AG04450 (cell line): Measurements from ENCODE around the gene COA3. TPM values are rescaled to one million over a fixed set of nuclear protein-coding genes. Genes with fewer than 3 reads are reported as not detected.
"Not testable (repeated sequence)": the region's sequence is repeated elsewhere in the genome, so short reads cannot be mapped to it uniquely, and the experiment has no call there.

Source experiments
- CTCF ChIA-PET: fragments of 300-600, 350-600 bp; formaldehyde crosslinking; extraction: SDS; loops from one replicate; lab custom pipeline; 2022; ENCODE audit warnings: antibody characterized with exemption, inconsistent platforms; lab: Charles Lee
- POLR2A ChIA-PET: fragments of 350-600 bp; formaldehyde crosslinking; extraction: SDS; loops from one replicate; lab custom pipeline; 2021; ENCODE audit warnings: antibody characterized with exemption, inconsistent platforms; lab: Yijun Ruan, JAX
- DNase-seq: peaks from one replicate; pipeline ENCODE4 v3.0.0-alpha.2; 2011; ENCODE audit warnings: low read depth, low spot score
- H3K27ac ChIP-seq: one replicate; pipeline ENCODE4 v1.5.1; 2012; ENCODE audit warnings: low read depth, low read length, control low read depth
- H3K27me3 ChIP-seq: one replicate; pipeline ENCODE4 v1.6.0; 2012; ENCODE audit warnings: low read length; ENCODE audit not compliant: control insufficient read depth, insufficient read depth
- H3K4me3 ChIP-seq: 2 replicates; pipeline ENCODE4 v1.5.1; 2011; ENCODE audit warnings: mild to moderate bottlenecking, low read depth, low read length, control low read depth
- H3K9me3 ChIP-seq: 2 replicates; pipeline ENCODE4 v1.5.1; 2012; ENCODE audit warnings: low read length; ENCODE audit not compliant: control insufficient read depth, insufficient read depth
- CTCF ChIP-seq: IDR thresholded peaks from 2 replicates; pipeline ENCODE4 v1.5.1; 2011; ENCODE audit warnings: low read depth, low read length, control low read depth, inconsistent platforms
- polyA plus RNA-seq: library from polyadenylated mRNA; depleted of rRNA; stranded (reverse); fragments of >200 nt; gene quantifications from 2 replicates; pipeline ENCODE4 v1.2.3, GENCODE V29; 2011

The COA3 gene
- polyA plus RNA-seq, 1 experiment, result 86.7 TPM

DNA sequence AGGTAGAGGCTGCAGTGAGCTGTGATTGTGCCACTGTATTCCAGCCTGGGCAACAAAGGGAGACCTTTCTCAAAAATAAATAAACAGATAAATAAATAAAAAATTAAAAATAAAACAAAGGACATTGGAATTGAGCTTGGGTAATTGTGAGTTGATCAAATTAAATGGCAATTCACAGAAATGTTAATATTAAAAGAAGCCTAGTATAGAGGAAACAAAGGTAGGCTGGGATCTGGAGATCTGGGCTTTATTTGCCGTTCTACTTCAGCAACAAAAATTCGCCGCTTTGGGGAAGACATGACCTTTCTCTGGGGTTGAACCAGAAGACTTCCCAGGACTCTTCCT, 25.6 kb downstream of the COA3 start:
- ChIA-PET POLR2A (interaction anchor here (0.5 to 1.5 kb wide), 10 partner anchors 9 to 195 kb away, joined by 3 to 7 read pairs (median 3); partner anchors contain the start of genes BECN1, CNTD1 and RAMP2), CTCF (interaction anchor here (1.4 to 3.3 kb wide), 4 partner anchors 9 to 51 kb away, joined by 3 to 39 read pairs (median 10); partner anchors contain the start of gene BECN1)
- no peak for TF ChIP-seq CTCF
- Histone ChIP-seq H3K27me3 (no peaks in the 10 kb centered on the region), H3K4me3 (peak overlapping the region; percentile 97), H3K27ac (peak overlapping the region; percentile 70), H3K9me3 (no peaks in the 10 kb centered on the region)
- DNase-seq, result no peak

DNA sequence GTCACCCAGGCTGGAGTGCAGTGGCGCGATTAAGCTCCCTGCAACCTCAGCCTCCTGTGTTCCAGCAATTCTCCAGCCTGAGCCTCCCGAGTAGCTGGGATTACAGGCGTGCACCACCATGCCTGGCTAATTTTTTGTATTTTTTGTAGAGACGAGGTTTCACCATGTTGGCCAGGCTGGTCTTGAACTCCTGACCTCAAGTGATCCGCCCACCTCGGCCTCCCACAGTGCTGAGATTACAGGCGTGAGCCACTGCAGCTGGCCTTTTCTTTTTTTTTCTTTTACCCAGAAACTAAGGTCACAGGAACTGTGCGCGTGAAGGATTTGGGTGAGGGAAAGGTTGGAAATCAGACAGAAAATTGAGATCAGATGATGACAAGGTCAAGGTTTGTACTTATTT, 28.5 kb downstream of the COA3 start:
- H3K27me3 ChIP-seq, H3K9me3 ChIP-seq, H3K27ac ChIP-seq, H3K4me3 ChIP-seq, DNase-seq: not testable (repeated sequence)
- CTCF ChIA-PET, result interaction anchor here (1.4 kb wide), 1 partner anchor 9 kb away, joined by 3 read pairs; the partner anchor contains the start of gene RAMP2
- POLR2A ChIA-PET, result interaction anchor here (0.8 kb wide), 1 partner anchor 10 kb away, joined by 5 read pairs; the partner anchor contains the start of gene WNK4

- DNase-seq, H3K27ac ChIP-seq, POLR2A ChIA-PET, CTCF ChIA-PET, H3K9me3 ChIP-seq, H3K4me3 ChIP-seq, H3K27me3 ChIP-seq: not testable (repeated sequence)
These were observed 30.5 kb downstream of the COA3 start for GRCh38 chr17:42768006-42768405.

- DNase-seq, result no peak
- CTCF ChIA-PET, result no interaction called here
These were observed 31.0 kb downstream of the COA3 start for GRCh38 chr17:42767512-42767911.

GRCh38 chr17:42766124-42766523, 32.4 kb downstream of the COA3 start:
- POLR2A ChIA-PET, result no interaction called here
- Histone ChIP-seq H3K27me3 (peaks cover 10% of the 10 kb centered on the region), H3K9me3 (no peaks in the 10 kb centered on the region), H3K4me3 (no peak overlapping the region), H3K27ac (no peak overlapping the region)
- TF ChIP-seq CTCF, result no peak
- no peak for DNase-seq
- CTCF ChIA-PET, result no interaction called here

More at GRCh38 chr17:42767512-42767911, 31.0 kb downstream of the COA3 start:
- no peak for TF ChIP-seq CTCF
- no peaks in the 10 kb centered on the region for H3K9me3 ChIP-seq
- no peak overlapping the region for H3K4me3 ChIP-seq
- peaks cover 3% of the 10 kb centered on the region for H3K27me3 ChIP-seq
- no peak overlapping the region for H3K27ac ChIP-seq
- POLR2A ChIA-PET, result no interaction called here

- no peak for DNase-seq
- H3K9me3 ChIP-seq, result no peaks in the 10 kb centered on the region; the same call in 1 of the 2 replicates
- peak overlapping the region; percentile 49 for H3K4me3 ChIP-seq
- no peak overlapping the region for H3K27ac ChIP-seq
- TF ChIP-seq CTCF, result no peak
- ChIA-PET CTCF (interaction anchor here (0.8 to 3.3 kb wide), 5 partner anchors 8 to 183 kb away, joined by 3 to 24 read pairs (median 3); partner anchors contain the start of genes PSMC3IP and VPS25), POLR2A (interaction anchor here (0.5 to 1.4 kb wide), 2 partner anchors 19 to 170 kb away, joined by 3 read pairs; partner anchors contain the start of gene WNK4)
- H3K27me3 ChIP-seq, result peaks cover 33% of the 10 kb centered on the region
These were observed 36.9 kb downstream of the COA3 start for GRCh38 chr17:42761638-42762037.
